LNCAP (cell line): ENCODE results near the gene DELE1.

ENCODE experiments used
- CTCF ChIP-seq: fragments of 450-650 bp; IDR thresholded peaks from 2 replicates; pipeline ENCODE4 v1.5.1; 2017; ENCODE audit warnings: mild to moderate bottlenecking

DELE1 gene

DNA sequence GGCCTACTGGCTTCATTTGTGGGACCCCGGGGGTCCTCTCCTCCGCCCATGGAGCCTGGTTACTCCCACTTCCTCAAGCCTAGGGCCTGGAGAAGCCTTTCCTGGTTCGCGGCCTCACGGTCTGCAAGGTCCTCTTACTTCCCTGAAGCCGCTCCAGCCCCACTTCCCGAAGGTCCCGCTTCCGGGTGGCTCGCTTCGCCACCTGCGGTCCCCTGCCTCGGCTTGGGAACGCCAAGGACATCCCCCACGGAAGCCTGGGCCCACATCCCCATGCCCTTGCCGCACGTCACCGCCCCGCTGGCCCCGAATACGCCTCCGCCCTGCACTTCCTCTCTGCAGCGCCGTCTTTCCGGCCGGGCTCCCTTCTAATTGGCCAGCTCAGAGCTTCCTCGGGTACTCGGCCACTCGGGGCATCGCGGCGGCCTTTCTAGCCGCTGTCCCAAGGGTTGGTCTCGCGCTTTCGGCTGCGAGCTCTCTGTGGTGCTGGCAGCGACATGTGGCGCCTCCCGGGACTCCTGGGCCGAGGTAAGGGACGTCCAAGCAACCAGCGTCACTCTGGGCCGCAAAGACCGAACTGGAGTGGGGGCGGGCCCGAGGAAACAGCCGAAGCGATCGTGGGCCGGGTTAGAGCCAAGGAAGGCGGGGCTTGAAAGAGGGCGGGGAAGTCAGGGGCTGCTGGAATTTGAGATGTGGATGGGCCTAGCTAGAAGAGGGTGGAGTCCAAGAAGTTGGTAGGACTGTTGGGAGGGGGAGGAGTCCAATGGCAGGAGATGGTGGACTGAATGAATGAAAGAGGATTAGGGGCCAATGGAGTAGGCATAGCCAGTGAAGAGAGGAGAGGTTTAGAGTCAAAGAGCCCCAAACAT lies at the start of gene DELE1:
Gene DELE1, plus strand, starts transcription at position 424 of the 866 bp plus-strand sequence. Its CDS starts 71 bp downstream, at position 495.
- TF ChIP-seq CTCF = no peak

- TF ChIP-seq CTCF = no peak
These were observed 49.8 kb upstream of the DELE1 start for GRCh38 chr5:141873933-141874261.

- TF ChIP-seq CTCF = no peak
These were observed 49.3 kb upstream of the DELE1 start for GRCh38 chr5:141874262-141874964.

GRCh38 chr5:141875022-141875740 lies 48.5 kb upstream of the DELE1 start:
- TF ChIP-seq CTCF = no peak

DNA sequence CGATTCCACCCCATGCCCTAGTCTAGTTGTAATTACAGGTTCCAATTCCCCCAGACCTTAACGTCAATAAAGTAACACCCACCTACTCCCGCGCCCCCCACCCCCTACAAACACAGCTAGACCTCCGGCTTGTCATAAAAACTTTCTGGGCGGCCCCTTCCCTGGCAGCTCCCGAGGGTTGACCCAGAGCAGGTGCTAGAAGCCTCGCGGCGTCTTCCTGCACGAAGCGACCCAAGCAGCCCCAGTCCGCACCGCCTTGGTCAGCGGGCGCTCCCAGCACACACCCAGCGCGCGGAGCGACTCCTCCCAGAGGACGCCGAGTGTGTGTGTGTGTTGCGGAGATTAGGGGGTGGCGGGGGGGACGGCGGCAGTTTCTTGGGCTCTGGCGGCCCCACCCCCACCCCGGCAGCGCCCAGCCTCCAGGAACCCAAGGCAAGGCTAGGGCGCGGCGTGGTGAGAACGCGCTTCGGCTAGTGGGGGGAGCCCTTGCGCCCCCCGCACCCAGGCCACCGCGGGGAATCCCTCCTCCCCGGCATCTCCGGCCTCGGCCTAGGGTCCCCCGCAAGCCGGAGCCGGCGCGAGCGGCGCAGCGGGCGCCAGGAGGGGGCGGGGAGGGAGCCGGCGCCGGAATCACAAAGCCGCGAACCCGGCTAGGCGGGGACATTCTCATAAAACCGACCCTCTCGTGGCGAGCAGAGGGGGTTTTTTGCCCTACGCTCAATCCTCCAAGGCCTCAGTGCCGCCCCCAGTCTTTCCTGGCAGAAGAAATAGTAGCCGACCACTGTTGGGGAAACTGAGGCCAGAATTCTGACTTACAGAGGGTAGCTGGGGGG lies 47.7 kb upstream of the DELE1 start:
- no peak for TF ChIP-seq CTCF

DNA sequence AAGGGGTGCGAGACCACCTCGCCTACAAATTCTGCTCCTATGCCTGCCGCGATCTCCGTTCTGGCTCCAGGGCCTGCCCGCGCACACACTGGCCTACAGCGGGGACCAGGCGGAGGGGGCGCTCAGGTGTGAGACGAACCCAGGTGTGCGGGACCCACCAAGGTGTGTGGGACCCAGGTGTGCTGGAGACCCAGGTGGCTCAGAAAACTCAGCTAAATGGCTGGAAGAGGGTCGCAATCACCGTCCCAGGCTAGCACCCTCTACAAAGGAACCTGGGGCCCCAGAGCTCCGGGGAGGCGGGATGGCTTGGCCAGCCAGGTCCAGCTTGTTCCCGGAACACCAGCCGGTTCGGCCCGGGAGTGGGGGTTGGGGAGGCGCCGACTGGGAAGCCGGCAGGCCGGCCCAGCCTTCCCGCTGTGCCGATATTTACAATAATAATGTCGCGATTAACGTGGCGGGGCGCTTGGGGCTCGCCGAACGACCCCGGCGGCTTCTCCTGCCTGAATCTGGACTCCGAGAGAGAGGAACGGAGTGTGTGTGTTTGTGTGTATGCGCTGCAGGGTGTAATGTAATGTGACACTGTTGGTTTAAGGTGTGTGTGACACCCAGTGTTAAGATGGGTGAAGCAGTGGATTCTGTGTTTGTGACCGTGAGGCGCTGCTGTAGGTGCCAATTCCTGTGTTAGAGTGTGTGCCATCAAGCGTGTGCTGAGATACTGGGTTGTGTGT lies 46.9 kb upstream of the DELE1 start:
- no peak for TF ChIP-seq CTCF
